H9 (cell line): ENCODE results near the gene CHN2. TPM values are rescaled to one million over a fixed set of nuclear protein-coding genes. Genes with fewer than 3 reads are reported as not detected.

Experiments used
- DNase-seq: peaks from one replicate; pipeline ENCODE4 v3.0.0-alpha.2; 2017
- H2AFZ ChIP-seq: one replicate; pipeline ENCODE4 v1.6.1; 2013; ENCODE audit warnings: mild to moderate bottlenecking, low read length, control low read depth, moderate library complexity
- H2AK5ac ChIP-seq: 2 replicates; pipeline ENCODE4 v1.6.1; 2013; ENCODE audit warnings: low read length, control low read depth, mixed read lengths; ENCODE audit not compliant: insufficient read length
- H2BK120ac ChIP-seq: one replicate; pipeline ENCODE4 v1.6.1; 2013; ENCODE audit warnings: low read depth, mild to moderate bottlenecking, low read length, control low read depth, inconsistent platforms; ENCODE audit not compliant: poor library complexity, severe bottlenecking
- H2BK12ac ChIP-seq: 2 replicates; pipeline ENCODE4 v1.6.1; 2013; ENCODE audit warnings: low read length, control low read depth, mixed read lengths, low read depth; ENCODE audit not compliant: insufficient read length
- H2BK15ac ChIP-seq: 2 replicates; pipeline ENCODE4 v1.6.1; 2013; ENCODE audit warnings: low read depth, low read length, control low read depth
- H2BK20ac ChIP-seq: one replicate; pipeline ENCODE4 v1.6.1; 2013; ENCODE audit warnings: low read depth, mild to moderate bottlenecking, low read length, control low read depth, inconsistent platforms; ENCODE audit not compliant: poor library complexity, severe bottlenecking
- H2BK5ac ChIP-seq: 2 replicates; pipeline ENCODE4 v1.6.1; 2013; ENCODE audit warnings: low read length, control low read depth, mixed read lengths; ENCODE audit not compliant: insufficient read length
- H3K14ac ChIP-seq: 2 replicates; pipeline ENCODE4 v1.6.1; 2013; ENCODE audit warnings: low read length, control low read depth; ENCODE audit not compliant: insufficient read depth
- H3K18ac ChIP-seq: 2 replicates; pipeline ENCODE4 v1.6.1; 2013; ENCODE audit warnings: low read depth, mild to moderate bottlenecking, mixed read lengths, low read length, control low read depth; ENCODE audit not compliant: insufficient read length
- H3K23ac ChIP-seq: 2 replicates; pipeline ENCODE4 v1.6.1; 2013; ENCODE audit warnings: low read length, control low read depth, mixed read lengths, low read depth; ENCODE audit not compliant: insufficient read length
- H3K23me2 ChIP-seq: 2 replicates; pipeline ENCODE4 v1.6.1; 2013; ENCODE audit warnings: low read depth, mild to moderate bottlenecking, mixed read lengths, low read length, control low read depth; ENCODE audit not compliant: insufficient read length, poor library complexity, severe bottlenecking
- H3K27ac ChIP-seq: 2 replicates; pipeline ENCODE4 v1.5.1; 2013; ENCODE audit warnings: low read length, control low read depth, mixed read lengths, low read depth; ENCODE audit not compliant: insufficient read length
- H3K27me3 ChIP-seq: 2 replicates; pipeline ENCODE4 v1.6.1; 2013; ENCODE audit warnings: low read length, control low read depth, inconsistent platforms; ENCODE audit not compliant: insufficient read depth
- H3K4ac ChIP-seq: 2 replicates; pipeline ENCODE4 v1.6.1; 2013; ENCODE audit warnings: low read depth, mild to moderate bottlenecking, control low read depth, inconsistent platforms, low read length, moderate library complexity
- H3K4me1 ChIP-seq: 2 replicates; pipeline ENCODE4 v1.6.1; 2013; ENCODE audit warnings: low read length, control low read depth, inconsistent platforms; ENCODE audit not compliant: insufficient read depth
- H3K4me2 ChIP-seq: 2 replicates; pipeline ENCODE4 v1.6.1; 2013; ENCODE audit warnings: low read length, control low read depth, mixed read lengths; ENCODE audit not compliant: insufficient read length, insufficient read depth
- H3K56ac ChIP-seq: 2 replicates; pipeline ENCODE4 v1.6.1; 2013; ENCODE audit warnings: low read depth, mild to moderate bottlenecking, mixed read lengths, low read length, control low read depth; ENCODE audit not compliant: insufficient read length
- H3K79me1 ChIP-seq: 2 replicates; pipeline ENCODE4 v1.6.1; 2013; ENCODE audit warnings: low read depth, mild to moderate bottlenecking, moderate library complexity, low read length, control low read depth, inconsistent platforms; ENCODE audit not compliant: insufficient read depth, poor library complexity, severe bottlenecking
- H3K79me2 ChIP-seq: 2 replicates; pipeline ENCODE4 v1.6.1; 2013; ENCODE audit warnings: low read length, control low read depth, inconsistent platforms; ENCODE audit not compliant: insufficient read depth
- H3K9ac ChIP-seq: 2 replicates; pipeline ENCODE4 v1.6.1; 2013; ENCODE audit warnings: low read length, control low read depth, mixed read lengths; ENCODE audit not compliant: insufficient read length; ENCODE audit errors: extremely low read depth
- H3K9me3 ChIP-seq: one replicate; pipeline ENCODE4 v1.6.1; 2013; ENCODE audit warnings: low read depth, low read length, inconsistent platforms; ENCODE audit not compliant: control insufficient read depth
- H3T11ph ChIP-seq: one replicate; pipeline ENCODE4 v1.6.1; 2013; ENCODE audit warnings: mild to moderate bottlenecking, low read length, control low read depth, inconsistent platforms
- H4K20me1 ChIP-seq: one replicate; pipeline ENCODE4 v1.6.1; 2013; ENCODE audit not compliant: control insufficient read depth, insufficient read length, insufficient read depth
- H4K5ac ChIP-seq: 2 replicates; pipeline ENCODE4 v1.6.1; 2013; ENCODE audit warnings: low read depth, mild to moderate bottlenecking, mixed read lengths, low read length, control low read depth; ENCODE audit not compliant: insufficient read length
- H4K8ac ChIP-seq: replicated peaks from 2 replicates; pipeline ENCODE4 v1.6.1; 2013; ENCODE audit warnings: low read length, control low read depth, mixed read lengths, low read depth; ENCODE audit not compliant: insufficient read length
- H4K91ac ChIP-seq: 2 replicates; pipeline ENCODE4 v1.6.1; 2013; ENCODE audit warnings: low read depth, mild to moderate bottlenecking, moderate library complexity, mixed read lengths, low read length, control low read depth; ENCODE audit not compliant: insufficient read length
- H3K27ac Mint-ChIP-seq, 3 experiments: 2 replicates in 2 of 3; 3 replicates in 1 of 3; pipeline ENCODE4 v1.8.0; 2020 to 2021; ENCODE audit warnings: mixed read lengths in 3 of 3, mild to moderate bottlenecking in 1 of 3, moderate library complexity in 1 of 3
- H3K27me3 Mint-ChIP-seq: 2 replicates; pipeline ENCODE4 v1.8.0; 2021; ENCODE audit warnings: low read depth, mild to moderate bottlenecking, moderate library complexity, mixed read lengths
- H3K36me3 Mint-ChIP-seq, 3 experiments: 2 replicates in 2 of 3; 3 replicates in 1 of 3; pipeline ENCODE4 v1.8.0; 2020 to 2021; ENCODE audit warnings: low read depth in 3 of 3, mixed read lengths in 3 of 3; ENCODE audit not compliant: insufficient read depth in 1 of 3
- H3K4me1 Mint-ChIP-seq, 2 experiments: 2 replicates each; pipeline ENCODE4 v1.8.0; 2020; ENCODE audit warnings: mixed read lengths in 2 of 2
- H3K4me3 Mint-ChIP-seq, 2 experiments: 2 replicates in 1 of 2; 3 replicates in 1 of 2; pipeline ENCODE4 v1.8.0; 2020 to 2021; ENCODE audit warnings: mild to moderate bottlenecking in 2 of 2, mixed read lengths in 2 of 2, moderate library complexity in 1 of 2
- H3K9me3 Mint-ChIP-seq, 2 experiments: 2 replicates in 1 of 2; 3 replicates in 1 of 2; pipeline ENCODE4 v1.8.0; 2020; ENCODE audit warnings: mild to moderate bottlenecking in 2 of 2, mixed read lengths in 2 of 2, moderate library complexity in 1 of 2
- WGBS: extraction: QIAGEN DNeasy Blood & Tissue Kit; methylation state at CpG from one replicate; pipeline ENCODE4 v1.1.7; 2013; ENCODE audit warnings: missing lambda C conversion rate, low lambda C conversion rate, mixed read lengths; ENCODE audit not compliant: insufficient read length; ENCODE audit errors: extremely low coverage; 5-methylcytosine and 5-hydroxymethylcytosine counted together
- total RNA-seq: library from RNA; stranded (reverse); gene quantifications from 2 replicates; pipeline ENCODE4 v1.2.1, GENCODE V29; 2021
- TF ChIP-seq, protein P1 (sequence below): fragments of 200-600 bp; sonication (generic); conservative IDR thresholded peaks from 3 replicates; pipeline ENCODE4 v1.8.0; 2021; ENCODE audit warnings: antibody characterized with exemption, mild to moderate bottlenecking

CHN2 gene
- total RNA-seq, 1 experiment from 2014 or later = 3.3 TPM

DNA sequence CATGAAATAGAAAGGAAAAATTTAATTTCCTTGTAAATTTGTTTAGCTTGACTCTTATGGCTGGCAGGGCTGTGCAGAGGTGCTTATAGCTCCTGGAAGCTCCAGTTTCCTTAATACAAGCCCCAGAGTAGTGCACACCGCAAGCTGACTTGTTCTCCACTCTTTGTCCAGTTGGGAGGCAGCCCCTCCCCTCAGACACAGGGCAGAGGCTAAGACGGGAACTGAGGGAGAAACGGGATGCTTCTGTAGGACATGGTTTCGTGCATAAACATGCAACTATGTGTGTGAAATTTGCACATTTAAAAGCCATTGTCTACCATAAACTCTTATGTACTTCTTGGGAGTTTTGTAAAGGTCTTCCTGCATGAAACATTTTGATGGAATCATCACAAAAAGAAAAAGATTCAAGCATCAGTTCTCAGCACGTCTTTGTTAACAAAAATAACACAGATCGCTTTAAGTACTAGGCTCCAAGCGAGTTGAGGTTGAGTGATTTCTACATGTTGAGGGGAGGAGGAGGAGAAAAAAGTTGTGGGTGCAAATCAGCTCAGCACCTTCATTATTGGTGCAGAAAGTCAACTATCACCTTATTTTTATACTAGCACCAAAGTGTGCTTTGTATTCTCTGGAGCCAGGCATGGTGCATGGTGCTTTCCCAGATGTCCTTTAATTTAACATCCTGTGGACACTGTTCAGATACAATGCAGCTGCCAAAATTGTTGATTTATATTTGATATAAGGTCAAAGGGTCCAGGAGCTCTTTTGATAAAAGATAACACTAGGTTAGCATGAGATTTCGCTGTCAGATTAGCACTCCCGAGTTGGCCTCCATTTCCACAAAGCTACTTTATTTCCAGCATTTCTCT, 124.5 kb downstream of the CHN2 start:
- H3K27ac Mint-ChIP-seq = no peak overlapping the region
- no peak overlapping the region for H2AFZ ChIP-seq
- no peaks in the 10 kb centered on the region for H3K79me2 ChIP-seq
- H2BK12ac ChIP-seq = no peak overlapping the region
- no peak overlapping the region for H3K56ac ChIP-seq
- H4K20me1 ChIP-seq = no peaks in the 10 kb centered on the region
- no peak overlapping the region for H3K14ac ChIP-seq
- no peak overlapping the region for H3K4me2 ChIP-seq
- no peak for DNase-seq
- no peaks in the 10 kb centered on the region for H3K27me3 ChIP-seq
- no peak overlapping the region for H4K5ac ChIP-seq
- H3K4me3 Mint-ChIP-seq = no peak overlapping the region
- no peak overlapping the region for H3K23ac ChIP-seq
- no peak overlapping the region for H3K18ac ChIP-seq
- peaks cover 27% of the 10 kb centered on the region in 2 experiments for H3K4me1 Mint-ChIP-seq
- no peak overlapping the region for H3K27ac ChIP-seq
- TF ChIP-seq, protein P1, sequence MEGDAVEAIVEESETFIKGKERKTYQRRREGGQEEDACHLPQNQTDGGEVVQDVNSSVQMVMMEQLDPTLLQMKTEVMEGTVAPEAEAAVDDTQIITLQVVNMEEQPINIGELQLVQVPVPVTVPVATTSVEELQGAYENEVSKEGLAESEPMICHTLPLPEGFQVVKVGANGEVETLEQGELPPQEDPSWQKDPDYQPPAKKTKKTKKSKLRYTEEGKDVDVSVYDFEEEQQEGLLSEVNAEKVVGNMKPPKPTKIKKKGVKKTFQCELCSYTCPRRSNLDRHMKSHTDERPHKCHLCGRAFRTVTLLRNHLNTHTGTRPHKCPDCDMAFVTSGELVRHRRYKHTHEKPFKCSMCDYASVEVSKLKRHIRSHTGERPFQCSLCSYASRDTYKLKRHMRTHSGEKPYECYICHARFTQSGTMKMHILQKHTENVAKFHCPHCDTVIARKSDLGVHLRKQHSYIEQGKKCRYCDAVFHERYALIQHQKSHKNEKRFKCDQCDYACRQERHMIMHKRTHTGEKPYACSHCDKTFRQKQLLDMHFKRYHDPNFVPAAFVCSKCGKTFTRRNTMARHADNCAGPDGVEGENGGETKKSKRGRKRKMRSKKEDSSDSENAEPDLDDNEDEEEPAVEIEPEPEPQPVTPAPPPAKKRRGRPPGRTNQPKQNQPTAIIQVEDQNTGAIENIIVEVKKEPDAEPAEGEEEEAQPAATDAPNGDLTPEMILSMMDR = no peak
- no peak overlapping the region for H2BK15ac ChIP-seq
- no peak overlapping the region for H2BK120ac ChIP-seq
- H2AK5ac ChIP-seq = no peak overlapping the region
- H3K27me3 Mint-ChIP-seq = no peaks in the 10 kb centered on the region
- no CpG with 5 or more reads among the region's 9 CpGs for WGBS
- no peaks in the 10 kb centered on the region for H3K9me3 Mint-ChIP-seq
- H2BK5ac ChIP-seq = no peak overlapping the region
- H3K4me1 ChIP-seq = peaks cover 6% of the 10 kb centered on the region; the same call in 1 of the 2 replicates
- H3T11ph ChIP-seq = no peak overlapping the region
- H3K9me3 ChIP-seq = no peaks in the 10 kb centered on the region
- H3K9ac ChIP-seq = no peak overlapping the region
- no peak overlapping the region for H4K91ac ChIP-seq
- no peaks in the 10 kb centered on the region for H3K36me3 Mint-ChIP-seq
- no peak overlapping the region for H2BK20ac ChIP-seq
- H3K79me1 ChIP-seq = no peaks in the 10 kb centered on the region
- no peak overlapping the region for H3K4ac ChIP-seq
- H4K8ac ChIP-seq = no peak overlapping the region
- no peaks in the 10 kb centered on the region for H3K23me2 ChIP-seq
